Activated naive CD4-positive, alpha-beta T cell treated with anti-CD3 and anti-CD28 coated beads, Interleukin-2, amount 50 U/mL, for 16 hours (primary cell): Measurements from ENCODE around the gene ST3GAL6.
"Not testable (repeated sequence)": the region's sequence is repeated elsewhere in the genome, so short reads cannot be mapped to it uniquely, and the experiment has no call there.

Experiments
- DNase-seq: peaks from one replicate; pipeline ENCODE4 v3.0.0-alpha.2; 2020

The ST3GAL6 gene

DNA sequence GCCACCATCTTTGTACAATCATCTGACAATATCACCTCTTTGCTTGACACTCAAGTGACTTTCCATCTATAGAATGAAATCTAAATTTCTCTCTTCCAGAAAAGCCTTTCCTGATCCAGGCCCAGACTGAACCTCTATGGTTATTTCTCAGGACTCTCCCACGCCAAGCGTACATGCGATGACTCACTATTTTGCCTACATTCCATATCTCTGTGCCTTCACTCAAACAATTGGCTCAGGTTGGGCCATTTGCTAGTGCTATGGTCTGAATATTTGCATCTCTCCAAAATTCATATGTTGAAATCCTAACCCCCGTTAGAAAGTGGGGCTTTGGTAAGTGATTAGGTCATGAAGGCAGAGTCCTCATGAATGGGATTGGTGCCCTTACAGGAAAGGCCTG is 43.9 kb downstream of the ST3GAL6 start:
- no peak for DNase-seq

DNA sequence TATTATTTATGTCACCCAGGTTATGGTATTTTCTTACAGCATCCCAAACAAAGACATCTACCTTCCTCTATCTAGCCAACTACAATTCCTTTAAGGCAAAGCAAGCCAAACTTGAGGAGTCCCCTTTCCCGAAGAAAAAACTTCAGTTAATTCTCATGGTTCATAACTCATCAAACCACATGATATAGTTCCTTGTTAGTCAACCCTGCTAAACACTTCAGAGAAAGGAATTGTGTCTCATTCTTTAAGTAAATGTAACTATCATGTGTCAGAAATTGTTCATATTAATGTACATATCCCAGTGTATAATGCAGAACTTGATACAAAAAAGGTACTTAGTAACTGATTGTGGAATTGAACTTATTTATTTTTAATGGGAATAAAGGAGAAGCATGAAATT is 44.4 kb downstream of the ST3GAL6 start:
- no peak for DNase-seq

DNA sequence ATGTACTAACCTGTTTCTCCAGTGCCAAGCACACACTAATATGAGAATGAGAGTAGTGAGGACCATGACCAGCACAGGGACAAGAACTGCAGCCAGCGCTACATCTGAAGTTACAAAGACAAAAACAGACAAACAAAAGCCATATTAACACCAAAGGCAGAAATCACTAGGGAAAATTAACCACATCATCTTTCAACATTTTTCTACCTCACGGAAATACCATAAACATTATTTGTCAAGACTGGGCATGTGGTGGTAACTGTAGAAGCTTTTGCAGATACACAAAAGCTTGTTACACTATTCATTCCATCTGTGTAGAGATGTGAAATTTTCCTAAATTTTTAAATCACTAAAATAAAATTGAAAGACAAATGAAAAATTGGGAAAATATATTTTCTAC is 44.9 kb downstream of the ST3GAL6 start:
- DNase-seq = no peak

DNA sequence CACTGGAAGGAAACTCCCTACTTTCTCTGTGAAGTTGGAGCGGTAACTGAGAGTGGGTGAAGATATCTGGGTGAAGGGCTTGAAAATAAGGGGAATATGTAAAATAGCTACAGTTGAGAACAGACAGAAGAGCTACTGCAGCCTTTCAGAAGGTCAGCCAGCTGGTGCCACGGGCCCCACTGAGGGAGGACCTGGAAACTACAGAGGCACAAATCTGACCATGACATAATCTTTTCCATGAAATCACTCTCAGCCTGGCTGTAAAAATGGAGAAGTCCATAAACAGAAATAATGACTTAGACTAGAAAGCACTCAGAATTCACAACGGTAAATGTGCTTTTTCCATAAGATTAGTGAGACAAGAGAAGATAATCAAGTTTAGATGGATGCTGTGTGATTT is 46.4 kb downstream of the ST3GAL6 start:
- DNase-seq = no peak

DNA sequence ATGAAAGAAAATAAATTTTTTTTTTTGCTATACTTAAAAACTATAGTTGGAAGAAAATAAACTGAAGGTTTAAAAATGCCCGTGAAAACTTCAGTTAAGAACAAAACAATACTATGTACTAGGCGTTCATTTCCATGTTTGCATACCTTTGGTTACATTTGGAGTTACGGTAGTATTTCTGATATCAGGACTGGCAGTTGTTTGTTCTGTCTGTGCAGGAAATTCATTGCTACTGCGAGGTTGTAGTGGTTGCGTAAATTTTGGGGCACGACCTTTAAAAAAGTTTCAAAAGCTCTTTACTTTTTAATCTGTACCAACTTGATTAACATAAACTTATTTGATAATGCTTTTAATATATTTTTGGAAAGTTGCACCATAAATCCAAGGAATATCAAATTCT is 47.9 kb downstream of the ST3GAL6 start:
- DNase-seq = no peak

DNA sequence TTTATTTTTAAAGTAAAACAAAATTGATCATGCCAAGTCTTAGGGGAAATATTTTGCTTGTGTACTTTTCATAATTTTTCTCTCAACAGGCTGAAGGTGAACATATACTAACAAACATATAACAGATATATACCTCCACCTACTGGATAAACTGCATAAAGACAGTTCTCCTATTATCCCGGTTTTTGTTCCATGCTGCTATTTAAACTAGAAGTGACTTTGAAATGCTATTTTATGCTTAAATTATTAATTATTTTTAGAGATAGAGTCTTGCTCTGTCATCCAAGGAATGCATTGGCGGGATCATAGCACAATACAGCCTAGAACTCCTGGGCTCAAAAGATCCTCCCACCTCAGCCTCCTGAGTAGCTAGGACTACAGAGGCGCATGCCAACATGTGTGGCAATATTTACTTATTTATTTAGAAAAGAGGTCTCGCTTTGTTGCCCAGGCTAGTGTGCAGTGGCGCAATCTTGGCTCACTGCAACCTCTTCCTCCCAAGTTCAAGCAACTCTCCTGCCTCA is 49.8 kb downstream of the ST3GAL6 start:
- no peak for DNase-seq

DNA sequence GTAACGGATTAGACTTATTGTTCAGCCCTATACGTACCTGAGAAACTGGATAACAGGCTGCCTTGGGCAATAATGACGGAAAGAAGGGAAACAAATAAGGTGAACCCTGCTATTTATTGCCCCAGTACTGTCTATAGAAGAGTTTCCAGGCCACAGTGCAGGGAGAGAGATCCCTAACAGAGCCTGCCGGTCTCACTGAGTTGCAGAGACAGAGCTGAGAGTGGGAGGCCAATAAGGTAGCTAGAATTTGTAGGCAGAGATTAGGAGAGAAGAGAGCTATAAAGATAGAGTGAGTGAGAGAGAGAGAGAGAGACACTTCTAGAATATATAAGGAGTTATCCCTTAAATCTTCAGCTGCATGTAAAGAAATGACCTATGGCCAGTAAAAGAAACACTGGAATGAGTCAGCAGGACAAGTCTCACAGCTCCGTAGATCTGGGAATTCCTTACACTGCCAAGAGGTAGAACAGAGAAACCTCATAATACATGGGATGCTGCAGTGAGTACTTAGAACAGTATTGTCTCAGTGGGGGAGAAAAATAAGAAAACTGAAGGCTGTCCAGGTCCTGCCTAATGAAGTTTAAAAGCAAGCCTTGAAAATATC is 51.8 kb downstream of the ST3GAL6 start:
- no peak for DNase-seq

DNA sequence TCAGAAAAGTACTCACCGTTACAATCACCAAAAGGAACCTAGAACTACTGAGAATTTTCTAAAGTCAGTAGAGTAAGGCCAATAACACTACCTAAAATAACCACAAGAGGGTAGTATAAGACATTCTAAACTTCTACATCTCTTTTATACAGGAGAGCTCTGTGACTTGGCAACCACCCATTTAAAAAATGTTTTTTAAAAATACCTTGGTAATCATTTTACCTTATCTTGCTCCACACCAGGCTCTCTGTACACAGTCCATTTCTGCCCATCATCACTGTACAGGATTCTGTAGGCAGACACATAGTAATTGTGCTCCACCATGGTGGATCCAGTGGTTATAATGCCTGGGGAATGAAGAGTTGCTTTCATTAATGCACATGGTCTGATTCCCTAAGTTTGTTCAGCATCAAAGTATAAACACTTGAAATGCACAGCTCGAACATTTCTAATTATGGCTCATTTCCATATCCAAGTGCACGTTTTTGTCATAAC is 54.5 kb downstream of the ST3GAL6 start:
- no peak for DNase-seq

DNA sequence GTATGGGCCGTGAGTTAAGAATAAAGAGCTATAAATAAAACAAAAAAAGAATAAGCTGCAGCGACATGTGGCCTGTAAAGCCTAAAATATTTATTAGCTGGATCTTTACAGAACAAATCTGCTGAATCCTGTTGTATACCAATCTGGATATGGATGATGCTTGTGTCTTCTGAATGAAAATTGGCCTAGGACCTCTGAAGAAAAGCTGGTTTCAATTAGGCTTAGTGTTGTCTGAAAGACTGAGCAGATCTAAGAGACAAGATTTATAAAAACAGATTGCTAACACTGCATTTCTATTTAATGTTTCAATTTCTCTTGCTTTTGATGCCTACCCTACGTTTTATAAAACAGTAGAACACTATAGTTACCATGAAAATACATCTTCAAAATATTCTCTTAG is 57.9 kb downstream of the ST3GAL6 start:
- no peak for DNase-seq

DNA sequence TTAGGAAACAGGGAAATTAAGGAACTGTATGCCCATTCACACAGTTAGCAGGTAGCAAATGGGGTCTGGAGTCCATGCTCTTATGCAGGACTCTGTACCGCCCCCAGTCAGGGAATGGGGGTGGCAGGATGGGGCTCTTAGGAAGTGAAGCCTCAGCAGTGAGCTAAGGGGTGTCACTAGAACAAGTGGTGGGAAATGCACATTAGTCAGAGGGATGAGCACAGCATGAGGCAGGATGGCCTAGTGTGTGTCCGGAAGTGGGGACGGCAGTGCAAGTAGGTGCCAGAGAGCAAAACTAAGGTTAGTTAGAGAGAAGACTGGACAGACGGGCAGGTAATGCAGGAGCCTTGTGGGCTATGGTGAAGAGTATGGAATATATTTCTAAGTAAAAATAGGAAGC is 60.7 kb downstream of the ST3GAL6 start:
- no peak for DNase-seq

DNA sequence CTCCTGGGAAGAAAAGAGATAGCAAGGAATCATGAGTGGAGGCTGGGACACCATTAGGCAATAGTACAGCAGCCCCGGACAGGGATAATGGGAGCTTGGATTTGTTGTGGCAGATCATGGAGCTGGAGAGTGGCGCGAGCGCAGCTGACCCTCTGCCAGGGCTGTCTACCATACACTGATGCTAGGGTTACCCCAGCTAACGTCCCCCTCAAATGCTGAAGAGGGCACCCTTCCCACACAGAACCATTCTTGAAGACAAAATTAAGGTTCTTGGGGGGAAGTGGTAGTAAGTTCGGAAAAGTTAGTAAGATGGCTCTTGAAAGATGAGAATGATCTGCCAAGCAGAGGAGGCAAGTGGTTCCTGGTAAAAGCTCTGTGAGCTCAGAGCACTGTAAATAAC is 61.1 kb downstream of the ST3GAL6 start:
- no peak for DNase-seq

DNA sequence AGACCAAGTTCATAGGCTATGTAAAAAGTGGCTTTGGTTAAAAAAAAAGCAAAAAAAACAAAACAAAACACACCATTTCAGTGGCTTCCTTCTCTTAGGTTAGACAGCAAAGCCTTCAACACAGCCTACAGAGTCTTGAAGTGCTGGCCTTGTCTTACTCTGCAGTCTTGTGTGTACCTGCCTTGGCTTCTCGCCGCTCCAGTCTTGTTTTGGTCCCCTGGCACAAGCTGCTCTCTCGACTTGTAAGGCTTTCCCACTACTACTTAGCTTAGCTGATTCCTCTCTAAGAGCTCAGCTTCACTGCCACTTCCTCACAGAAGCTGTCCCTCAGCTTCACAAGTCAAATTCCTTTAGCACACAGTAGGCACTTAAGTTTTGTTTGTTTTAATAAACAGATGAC is 63.0 kb downstream of the ST3GAL6 start:
- DNase-seq = no peak

DNA sequence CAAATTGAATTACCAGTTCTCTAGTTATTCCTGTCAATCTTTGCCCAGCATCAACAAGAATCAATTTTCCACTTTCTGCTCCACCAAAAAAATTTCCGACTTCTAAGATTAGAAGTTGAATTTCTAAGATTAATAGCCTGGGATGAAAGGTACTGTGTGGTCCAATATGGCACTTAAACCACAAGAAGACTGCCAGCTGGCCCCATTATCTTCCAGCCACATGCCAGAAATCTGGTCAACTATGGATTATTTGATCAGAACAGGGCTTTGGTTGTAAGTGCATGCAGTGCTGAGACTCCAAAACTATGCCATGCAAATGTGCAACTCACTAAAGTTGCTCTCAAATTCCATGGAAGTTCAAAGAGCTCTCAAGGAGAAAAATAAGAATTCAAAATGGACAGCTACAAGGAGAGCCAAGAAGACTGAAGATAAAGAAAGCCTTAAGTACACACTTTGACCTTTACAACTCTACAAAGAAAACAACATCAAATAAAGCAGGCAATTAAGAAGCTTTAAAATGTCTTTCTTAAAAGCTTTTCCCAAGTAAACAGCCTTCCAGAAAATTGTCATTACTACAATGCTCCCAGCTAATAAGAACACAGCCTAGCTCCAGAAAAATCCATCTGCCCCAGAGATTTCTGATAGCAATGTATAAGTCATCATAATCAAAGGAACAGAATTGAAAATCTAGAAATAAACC is 64.2 kb downstream of the ST3GAL6 start:
- no peak for DNase-seq

DNA sequence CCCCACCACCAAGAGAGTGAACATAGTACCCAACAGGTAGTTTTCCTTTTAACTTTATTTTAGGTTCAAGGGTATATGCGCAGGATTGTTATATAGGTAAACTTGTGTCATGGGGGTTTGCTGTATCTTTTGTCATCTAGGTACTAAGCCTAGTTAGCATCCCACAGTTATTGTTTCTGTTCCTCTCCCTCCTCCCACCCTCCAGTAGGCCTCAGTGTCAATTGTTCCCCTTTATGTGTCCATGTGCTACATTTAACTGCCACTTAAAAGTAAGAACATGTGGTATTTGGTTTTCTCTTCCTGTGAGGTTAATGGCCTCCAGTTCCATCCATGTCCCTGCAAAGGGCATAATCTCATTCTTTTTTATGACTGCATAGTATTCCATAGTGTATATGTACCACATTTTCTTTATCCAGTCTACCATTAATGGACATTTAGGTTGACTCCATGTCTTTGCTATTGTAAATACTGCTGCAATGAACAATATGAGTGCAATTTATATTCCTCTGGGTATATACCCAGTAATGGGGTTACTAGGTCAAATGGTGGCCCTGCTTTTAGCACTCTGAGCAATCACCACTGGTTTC is 66.2 kb downstream of the ST3GAL6 start:
- DNase-seq = no peak

DNA sequence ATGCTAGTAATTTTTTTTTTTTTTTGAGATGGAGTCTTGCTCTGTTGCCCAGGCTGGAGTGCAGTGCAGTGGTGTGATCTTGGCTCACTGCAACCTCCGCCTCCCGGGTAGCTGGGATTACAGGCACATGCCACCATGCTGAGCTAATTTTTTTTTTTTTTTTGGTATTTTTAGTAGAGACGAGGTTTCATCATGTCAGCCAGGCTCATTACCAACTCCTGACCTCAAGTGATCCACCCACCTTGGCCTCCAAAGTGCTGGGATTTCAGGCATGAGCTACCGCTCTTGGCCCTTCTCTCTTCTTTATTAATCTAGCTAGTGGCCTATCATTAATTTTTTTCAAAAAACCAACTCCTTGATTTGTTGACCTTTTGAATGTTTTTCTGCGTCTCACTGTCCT is 67.9 kb downstream of the ST3GAL6 start:
- DNase-seq = not testable (repeated sequence)

DNA sequence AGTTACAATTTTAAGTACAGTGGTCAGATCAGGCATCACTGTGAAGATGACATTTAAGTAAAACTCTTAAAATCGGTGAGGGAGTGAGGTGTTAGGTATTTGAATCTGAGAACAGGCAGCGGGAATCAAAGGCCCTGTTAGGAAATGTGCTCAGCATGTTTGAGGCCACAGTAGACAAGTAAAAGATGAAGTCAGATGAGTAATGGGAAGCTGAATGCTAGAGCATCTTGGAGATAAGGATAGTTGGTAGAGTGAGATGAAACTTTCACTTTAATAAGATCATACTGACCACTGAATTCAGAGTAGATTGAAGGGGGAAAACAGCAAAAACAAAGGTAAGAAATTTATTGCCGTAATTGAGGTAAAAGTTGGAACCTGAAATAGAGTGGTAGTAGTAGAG is 76.7 kb downstream of the ST3GAL6 start:
- DNase-seq = no peak

DNA sequence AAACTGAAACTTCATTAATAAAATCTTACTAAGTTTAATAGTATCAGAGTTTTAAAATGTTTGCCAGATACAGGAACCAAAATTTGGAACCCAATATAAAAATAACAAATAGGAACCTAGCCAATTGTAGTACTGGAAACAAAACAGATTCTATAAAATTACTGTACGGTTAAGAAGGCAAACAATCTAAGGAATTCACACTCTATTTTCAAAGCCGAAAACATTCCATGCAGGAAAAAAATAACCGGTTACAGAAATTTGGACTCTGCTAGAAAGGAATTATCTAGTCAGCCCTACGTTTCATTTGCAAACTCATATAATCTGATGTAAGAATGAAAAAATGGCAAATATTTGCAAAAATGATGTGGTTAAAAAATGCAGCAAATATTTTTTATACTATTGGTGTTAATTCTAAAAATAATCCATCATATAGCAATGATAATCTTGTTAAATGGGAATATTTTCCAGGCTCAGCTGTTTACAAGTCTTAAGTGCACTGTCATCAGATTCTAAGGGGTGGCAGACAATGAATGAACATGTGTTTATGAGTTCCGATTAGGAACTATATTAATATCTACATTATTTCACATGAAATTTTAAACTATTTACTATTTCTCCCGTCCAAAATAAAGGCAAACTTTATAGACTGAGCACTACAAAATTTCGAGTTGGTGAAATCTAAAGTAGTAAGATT is 80.3 kb downstream of the ST3GAL6 start:
- no peak for DNase-seq
